HepG2 (cell line): ENCODE measurements around the gene IQCB1. TPM values are rescaled to one million over a fixed set of nuclear protein-coding genes. Genes with fewer than 3 reads are reported as not detected.

Source experiments
- ATAC-seq: fragments of 200-7000 bp; cut with Tn5 transposase; 3 replicates; pipeline ENCODE4 v1.9.1; 2020; ENCODE audit warnings: mild to moderate bottlenecking, moderate library complexity
- BruUV-seq: library from RNA; stranded (reverse); fragments of 400-500 nt; replicated peaks from 2 replicates; lab custom pipeline; 2021; lab: Mats Ljungman, UMichigan
- CTCF ChIA-PET: fragments of 300-600 bp; formaldehyde crosslinking; extraction: SDS; loops from one replicate; lab custom pipeline; 2021; ENCODE audit warnings: low total read pairs, inconsistent platforms, low intra/inter-chr PET ratio; lab: Yijun Ruan, JAX
- POLR2A ChIA-PET: fragments of 350-600 bp; sonication (Branson Sonifier 250); formaldehyde crosslinking; loops from one replicate; lab custom pipeline; 2020; ENCODE audit warnings: antibody characterized with exemption, inconsistent platforms; lab: Yijun Ruan, JAX
- DNase-seq: peaks from one replicate; pipeline ENCODE4 v3.0.0-alpha.2; 2015; ENCODE audit warnings: low spot score
- FAIRE-seq: peaks from 3 replicates; lab custom pipeline; 2011; peaks lifted over from hg19 to GRCh38; lab: Jason Lieb, UNC
- H2AFZ ChIP-seq: one replicate; pipeline ENCODE4 v1.6.1; 2011; ENCODE audit warnings: low read length, inconsistent platforms
- H3K27ac ChIP-seq: fragments of 300-600 bp; 3 replicates; pipeline ENCODE4 v1.8.0; 2011; ENCODE audit warnings: mixed run types, mild to moderate bottlenecking, mixed read lengths, low read length, inconsistent platforms; ENCODE audit not compliant: insufficient read depth; ENCODE audit errors: extremely low read length
- H3K27me3 ChIP-seq, 2 experiments: fragments of 200-600 bp in 1 of 2; 2 replicates in 1 of 2; 3 replicates in 1 of 2; pipeline versions ENCODE4 v1.6.0 to v1.8.0; 2011; ENCODE audit warnings: low read length in 2 of 2, mild to moderate bottlenecking in 2 of 2, moderate library complexity in 2 of 2, inconsistent platforms in 1 of 2; ENCODE audit not compliant: insufficient read depth in 2 of 2, control insufficient read depth in 1 of 2
- H3K36me3 ChIP-seq, 2 experiments: fragments of 200-600 bp in 1 of 2; replicated peaks in 1 of 2; 2 replicates in 1 of 2; 3 replicates in 1 of 2; pipeline versions ENCODE4 v1.5.1 to v1.8.0; 2011; ENCODE audit warnings: low read length in 2 of 2, inconsistent platforms in 1 of 2; ENCODE audit not compliant: insufficient read depth in 2 of 2, control insufficient read depth in 1 of 2
- H3K4me1 ChIP-seq: 2 replicates; pipeline ENCODE4 v1.5.1; 2012; ENCODE audit warnings: low read length, inconsistent platforms; ENCODE audit not compliant: insufficient read depth
- H3K4me2 ChIP-seq: 2 replicates; pipeline ENCODE4 v1.6.0; 2011; ENCODE audit warnings: low read depth, low read length, inconsistent platforms
- H3K4me3 ChIP-seq, 3 experiments: fragments of 200-600 bp in 1 of 3; sonication (generic), shearing (Covaris generic) in 1 of 3; replicated peaks in 1 of 3; 2 replicates each; pipeline ENCODE4 v1.5.1; 2011 to 2016; ENCODE audit warnings: low read length in 3 of 3, inconsistent platforms in 2 of 3, low read depth in 2 of 3, mild to moderate bottlenecking in 2 of 3, control low read depth in 1 of 3, mixed read lengths in 1 of 3; ENCODE audit not compliant: insufficient read depth in 1 of 3
- H3K79me2 ChIP-seq: one replicate; pipeline ENCODE4 v1.6.1; 2011; ENCODE audit warnings: low read length, inconsistent platforms; ENCODE audit not compliant: insufficient read depth
- H3K9ac ChIP-seq: 2 replicates; pipeline ENCODE4 v1.6.0; 2011; ENCODE audit warnings: mild to moderate bottlenecking, low read depth, low read length, inconsistent platforms; ENCODE audit not compliant: insufficient read depth
- H3K9me3 ChIP-seq: 2 replicates; pipeline ENCODE4 v1.5.1; 2012; ENCODE audit warnings: mild to moderate bottlenecking, low read length
- H4K20me1 ChIP-seq: 2 replicates; pipeline ENCODE4 v1.6.0; 2011; ENCODE audit warnings: inconsistent platforms, mild to moderate bottlenecking, low read length, moderate library complexity; ENCODE audit not compliant: insufficient read depth
- AHR ChIP-seq: IDR thresholded peaks from 2 replicates; pipeline ENCODE4 v1.6.1; 2018; ENCODE audit warnings: missing genetic modification reagents, missing compliant biosample characterization
- CSRNP2 ChIP-seq: sonication (generic); formaldehyde crosslinking; conservative IDR thresholded peaks from 2 replicates; pipeline ENCODE4 v1.8.0; 2022; ENCODE audit warnings: low read depth, missing genetic modification reagents
- EP300 ChIP-seq, 3 experiments: sonication (generic) in 1 of 3; formaldehyde crosslinking in 1 of 3; IDR thresholded peaks; 2 replicates each; pipeline versions ENCODE4 v1.5.1 to v1.6.1; 2011 to 2020; ENCODE audit warnings: low read depth in 2 of 3, low read length in 2 of 3, borderline replicate concordance in 1 of 3, improper control_type of control experiment in 1 of 3, mild to moderate bottlenecking in 1 of 3, missing genetic modification reagents in 1 of 3, moderate library complexity in 1 of 3
- GABPA ChIP-seq, 2 experiments: IDR thresholded peaks; 2 replicates each; pipeline ENCODE4 v1.6.1; 2011 to 2016; ENCODE audit warnings: low read depth in 2 of 2, low read length in 1 of 2, missing biosample characterization in 1 of 2, missing genetic modification characterization in 1 of 2
- GZF1 ChIP-seq: sonication (generic); formaldehyde crosslinking; IDR thresholded peaks from 2 replicates; pipeline ENCODE4 v1.5.1; 2020; ENCODE audit warnings: mild to moderate bottlenecking, missing genetic modification reagents
- KLF12 ChIP-seq: sonication (generic); formaldehyde crosslinking; IDR thresholded peaks from 2 replicates; pipeline ENCODE4 v1.4.0; 2020; ENCODE audit warnings: missing genetic modification reagents, borderline replicate concordance
- NFIB ChIP-seq: sonication (generic); formaldehyde crosslinking; IDR thresholded peaks from 2 replicates; pipeline ENCODE4 v1.9.0; 2021; ENCODE audit warnings: missing genetic modification reagents, mild to moderate bottlenecking, borderline replicate concordance
- POLR2G ChIP-seq: fragments of 200-400 bp; formaldehyde crosslinking; IDR thresholded peaks from 2 replicates; pipeline ENCODE4 v1.6.1; 2018; ENCODE audit warnings: mild to moderate bottlenecking, low read depth, low read length, moderate library complexity
- TGIF2 ChIP-seq: IDR thresholded peaks from 2 replicates; pipeline ENCODE4 v1.6.1; 2016; ENCODE audit warnings: control low read depth, missing compliant biosample characterization
- ZNF264 ChIP-seq: sonication (generic); formaldehyde crosslinking; IDR thresholded peaks from 2 replicates; pipeline ENCODE4 v1.4.0; 2020; ENCODE audit warnings: missing genetic modification reagents
- ZNF543 ChIP-seq: sonication (generic); formaldehyde crosslinking; IDR thresholded peaks from 2 replicates; pipeline ENCODE4 v1.4.0; 2020; ENCODE audit warnings: mild to moderate bottlenecking, missing genetic modification reagents
- ZNF562 ChIP-seq: sonication (generic); formaldehyde crosslinking; IDR thresholded peaks from 2 replicates; pipeline ENCODE4 v1.8.0; 2022; ENCODE audit warnings: missing genetic modification reagents, borderline replicate concordance
- WGBS: methylation state at CpG from one replicate; pipeline ENCODE4 v1.1.6; 2017; ENCODE audit warnings: low lambda C conversion rate; 5-methylcytosine and 5-hydroxymethylcytosine counted together
- in situ Hi-C: cut with HindIII; loops from 2 replicates; pipeline ENCODE4 v1.10.0; 2017; ENCODE audit warnings: low pct_unique_long_range_greater_than_20kb; ENCODE audit not compliant: extremely low pct_ligation_motif_present
- intact Hi-C: fragments of 100-400 bp; cut with micrococcal nuclease; formaldehyde crosslinking; loops from one replicate; pipeline ENCODE4 v1.10.0; 2022; ENCODE audit not compliant: unreplicated experiment
- polyA plus RNA-seq, 8 experiments: library from polyadenylated mRNA; depleted of rRNA in 3 of 8; stranded (reverse) in 7 of 8; unstranded in 1 of 8; fragments of >200 nt; fragmentation: Illumina TruSeq in 4 of 8; extraction: Trizol in 4 of 8; gene quantifications; 2 replicates each; pipeline versions ENCODE4 v1.2.1 to v1.2.3, GENCODE V29; 2011 to 2016; ENCODE audit warnings: low read depth in 4 of 8, missing spikeins in 1 of 8, mixed read lengths in 1 of 8; ENCODE audit not compliant: insufficient read depth in 1 of 8
- total RNA-seq, 5 experiments: library from RNA; depleted of rRNA; stranded (reverse); fragments of >200 nt; fragmentation: Illumina TruSeq; extraction: Trizol; gene quantifications; 2 replicates each; pipeline ENCODE4 v1.2.3, GENCODE V29; 2016; ENCODE audit warnings: low read depth in 1 of 5
- TF ChIP-seq, protein P1 (sequence below), 2 experiments: sonication (generic) in 1 of 2; formaldehyde crosslinking in 1 of 2; IDR thresholded peaks; 2 replicates each; pipeline versions ENCODE4 v1.6.1 to v1.9.0; 2014 to 2022; ENCODE audit warnings: antibody characterized with exemption in 1 of 2, borderline replicate concordance in 1 of 2, inconsistent platforms in 1 of 2, low read depth in 1 of 2, missing genetic modification reagents in 1 of 2
- TF ChIP-seq, protein P2 (sequence below): sonication (generic); formaldehyde crosslinking; conservative IDR thresholded peaks from 2 replicates; pipeline ENCODE4 v1.5.0; 2020; ENCODE audit warnings: missing genetic modification reagents

The IQCB1 gene
- total and polyA plus RNA-seq, 2 of the 13 experiments (the other 11 are each of a cell fraction or from before 2014, with no cell fraction given), result 18.0 to 41.4 TPM

DNA sequence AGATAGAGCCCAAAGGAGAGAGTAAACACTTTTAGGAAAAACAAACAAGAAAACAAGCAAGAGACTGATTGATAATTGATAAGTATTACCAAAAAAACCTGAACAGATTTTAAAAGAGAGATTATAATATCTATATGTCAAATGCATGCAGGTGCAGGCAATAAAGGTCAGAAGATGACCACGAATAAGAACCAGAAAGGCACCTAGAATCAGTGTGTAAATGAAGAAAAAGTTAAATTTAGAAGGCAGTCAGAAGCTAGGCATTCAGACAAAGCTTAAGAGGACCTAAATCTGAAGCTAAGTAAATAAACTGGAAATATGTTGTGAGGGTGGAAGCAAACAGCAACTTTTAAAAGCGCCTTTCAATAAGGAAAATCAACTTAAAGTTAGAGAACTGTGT lies 16.3 kb downstream of the IQCB1 start:
- intact Hi-C loops (no loop called here), in situ Hi-C loops (no loop called here)
- CTCF ChIA-PET, result no interaction called here
- 97% methylated on average over 2 of the region's 2 CpGs for WGBS
- H3K4me1 ChIP-seq, result no peaks in the 10 kb centered on the region
- H3K79me2 ChIP-seq, result peaks cover 13% of the 10 kb centered on the region
- POLR2A ChIA-PET, result no interaction called here
- no peaks in the 10 kb centered on the region for H3K27me3 ChIP-seq
- no peak overlapping the region for H3K9ac ChIP-seq
- FAIRE-seq, result no peak
- no peaks in the 10 kb centered on the region for H4K20me1 ChIP-seq
- DNase-seq, result no peak
- H3K4me3 ChIP-seq, result no peak overlapping the region
- peaks cover 8 to 25% of the 10 kb centered on the region in 2 experiments for H3K36me3 ChIP-seq
- H2AFZ ChIP-seq, result no peak overlapping the region
- no peak overlapping the region for H3K27ac ChIP-seq
- ATAC-seq, result no peak
- H3K4me2 ChIP-seq, result no peak overlapping the region
- H3K9me3 ChIP-seq, result peaks cover 7% of the 10 kb centered on the region
- no TSS peak for BruUV-seq
- TF ChIP-seq ZNF543 (no peak), AHR (CRISPR knock-in tag) (no peak), EP300 (IDR thresholded peaks at IDR 0.05; ENCODE audit: low read depth in 2 of 2, low read length in 2 of 2) (no peak), EP300 (CRISPR knock-in tag; IDR thresholded peaks at IDR 0.05; ENCODE audit: borderline replicate concordance) (no peak), ZNF562 (CRISPR knock-in tag) (no peak), GZF1 (CRISPR knock-in tag) (no peak), GABPA (IDR thresholded peaks at IDR 0.05; ENCODE audit: low read depth, low read length) (no peak), GABPA (CRISPR knock-in tag; IDR thresholded peaks at IDR 0.05; ENCODE audit: low read depth) (no peak), TGIF2 (CRISPR knock-in tag) (no peak), KLF12 (CRISPR knock-in tag) (no peak), POLR2G (no peak), ZNF264 (CRISPR knock-in tag) (no peak), CSRNP2 (no peak), NFIB (CRISPR knock-in tag) (no peak)
- TF ChIP-seq, protein P1, sequence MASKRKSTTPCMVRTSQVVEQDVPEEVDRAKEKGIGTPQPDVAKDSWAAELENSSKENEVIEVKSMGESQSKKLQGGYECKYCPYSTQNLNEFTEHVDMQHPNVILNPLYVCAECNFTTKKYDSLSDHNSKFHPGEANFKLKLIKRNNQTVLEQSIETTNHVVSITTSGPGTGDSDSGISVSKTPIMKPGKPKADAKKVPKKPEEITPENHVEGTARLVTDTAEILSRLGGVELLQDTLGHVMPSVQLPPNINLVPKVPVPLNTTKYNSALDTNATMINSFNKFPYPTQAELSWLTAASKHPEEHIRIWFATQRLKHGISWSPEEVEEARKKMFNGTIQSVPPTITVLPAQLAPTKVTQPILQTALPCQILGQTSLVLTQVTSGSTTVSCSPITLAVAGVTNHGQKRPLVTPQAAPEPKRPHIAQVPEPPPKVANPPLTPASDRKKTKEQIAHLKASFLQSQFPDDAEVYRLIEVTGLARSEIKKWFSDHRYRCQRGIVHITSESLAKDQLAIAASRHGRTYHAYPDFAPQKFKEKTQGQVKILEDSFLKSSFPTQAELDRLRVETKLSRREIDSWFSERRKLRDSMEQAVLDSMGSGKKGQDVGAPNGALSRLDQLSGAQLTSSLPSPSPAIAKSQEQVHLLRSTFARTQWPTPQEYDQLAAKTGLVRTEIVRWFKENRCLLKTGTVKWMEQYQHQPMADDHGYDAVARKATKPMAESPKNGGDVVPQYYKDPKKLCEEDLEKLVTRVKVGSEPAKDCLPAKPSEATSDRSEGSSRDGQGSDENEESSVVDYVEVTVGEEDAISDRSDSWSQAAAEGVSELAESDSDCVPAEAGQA (IDR thresholded peaks at IDR 0.05; ENCODE audit: low read depth), result no peak
- TF ChIP-seq, protein P1 (CRISPR knock-in tag; IDR thresholded peaks at IDR 0.05; ENCODE audit: borderline replicate concordance), result no peak
- TF ChIP-seq, protein P2, sequence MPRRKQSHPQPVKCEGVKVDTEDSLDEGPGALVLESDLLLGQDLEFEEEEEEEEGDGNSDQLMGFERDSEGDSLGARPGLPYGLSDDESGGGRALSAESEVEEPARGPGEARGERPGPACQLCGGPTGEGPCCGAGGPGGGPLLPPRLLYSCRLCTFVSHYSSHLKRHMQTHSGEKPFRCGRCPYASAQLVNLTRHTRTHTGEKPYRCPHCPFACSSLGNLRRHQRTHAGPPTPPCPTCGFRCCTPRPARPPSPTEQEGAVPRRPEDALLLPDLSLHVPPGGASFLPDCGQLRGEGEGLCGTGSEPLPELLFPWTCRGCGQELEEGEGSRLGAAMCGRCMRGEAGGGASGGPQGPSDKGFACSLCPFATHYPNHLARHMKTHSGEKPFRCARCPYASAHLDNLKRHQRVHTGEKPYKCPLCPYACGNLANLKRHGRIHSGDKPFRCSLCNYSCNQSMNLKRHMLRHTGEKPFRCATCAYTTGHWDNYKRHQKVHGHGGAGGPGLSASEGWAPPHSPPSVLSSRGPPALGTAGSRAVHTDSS (CRISPR knock-in tag), result no peak
